ENCODE data around the gene TTLL13. TPM values are rescaled to one million over a fixed set of nuclear protein-coding genes. Genes with fewer than 3 reads are reported as not detected.

Gene TTLL13
- total and polyA plus RNA-seq, 2 donors (not counting 1 experiment from before 2014, with no cell fraction given) = under 0.01 to 0.08 TPM

DNA sequence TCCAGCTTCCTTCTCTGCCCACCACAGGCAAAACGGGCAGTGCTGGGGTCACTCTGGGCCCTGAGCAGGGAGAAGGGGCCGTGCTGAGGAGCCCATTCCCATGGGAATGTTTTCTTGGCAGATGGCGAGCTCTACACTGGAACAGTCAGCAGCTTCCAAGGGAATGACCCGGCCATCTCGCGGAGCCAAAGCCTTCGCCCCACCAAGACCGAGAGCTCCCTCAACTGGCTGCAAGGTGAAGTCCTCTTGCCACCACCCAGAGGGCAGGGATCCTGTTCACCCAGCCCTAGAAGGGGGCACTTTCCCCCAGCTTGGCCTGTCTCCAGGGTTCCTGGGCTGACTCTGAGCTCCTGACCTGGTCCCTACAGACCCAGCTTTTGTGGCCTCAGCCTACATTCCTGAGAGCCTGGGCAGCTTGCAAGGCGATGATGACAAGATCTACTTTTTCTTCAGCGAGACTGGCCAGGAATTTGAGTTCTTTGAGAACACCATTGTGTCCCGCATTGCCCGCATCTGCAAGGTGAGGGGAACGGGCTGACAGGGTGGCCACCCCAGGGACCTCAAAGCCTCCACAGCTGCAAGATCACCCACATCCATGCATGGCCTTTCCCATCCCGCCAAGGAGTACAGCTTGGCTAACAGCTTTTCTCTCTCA is 28.0 kb upstream of the TTLL13 start:
- Histone ChIP-seq H4K20me1 (ENCODE audit: control insufficient read depth, extremely low read depth, insufficient read depth, low read length) (no peaks in the 10 kb centered on the region), H3K36me3 (ENCODE audit: control insufficient read depth, insufficient read depth, low read length) (no peaks in the 10 kb centered on the region), H3K4me3 (replicated peaks in 1 of 4; ENCODE audit: control extremely low read depth in 1 of 4, insufficient read depth in 1 of 4, low read depth in 3 of 4, low read length in 4 of 4) (no peak overlapping the region), H3K27ac (ENCODE audit: insufficient read depth, low read length) (no peak overlapping the region), H3K27me3 (ENCODE audit: control insufficient read depth, insufficient read depth, low read length) (no peaks in the 10 kb centered on the region), H3K79me2 (ENCODE audit: control insufficient read depth, insufficient read depth, low read length) (no peaks in the 10 kb centered on the region), H3K4me2 (ENCODE audit: extremely low read depth, insufficient read depth, low read length) (no peak overlapping the region), H3K4me1 (ENCODE audit: control insufficient read depth, extremely low read depth, insufficient read depth, low read length) (peaks cover 3% of the 10 kb centered on the region), H3K9ac (ENCODE audit: insufficient read depth, low read length) (no peak overlapping the region), H2AFZ (ENCODE audit: low read length) (no peak overlapping the region), H3K9me3 (ENCODE audit: control insufficient read depth, insufficient read depth, low read depth, low read length) (no peaks in the 10 kb centered on the region)
- peak; percentile 77 to 92 for DNase-seq (ENCODE audit: low read depth in 2 of 2)
- TF ChIP-seq CTCF (conservative IDR thresholded peaks at IDR 0.05 in 1 of 2, IDR thresholded peaks at IDR 0.05 in 1 of 2; ENCODE audit: low read depth in 1 of 2, low read length in 2 of 2) = peak; percentile 93 to 95
- TF ChIP-seq EZH2 (IDR thresholded peaks at IDR 0.05; ENCODE audit: low read length, missing control alignments) = no peak

GRCh38 chr15:90222547-90222946 is 26.8 kb upstream of the TTLL13 start:
- peaks cover 3% of the 10 kb centered on the region for H3K4me1 ChIP-seq (ENCODE audit: control insufficient read depth, extremely low read depth, insufficient read depth, low read length)
- no peaks in the 10 kb centered on the region for H3K9me3 ChIP-seq (ENCODE audit: control insufficient read depth, insufficient read depth, low read depth, low read length)
- DNase-seq (ENCODE audit: low read depth in 2 of 2) = no peak
- TF ChIP-seq EZH2 (IDR thresholded peaks at IDR 0.05; ENCODE audit: low read length, missing control alignments) = no peak
- TF ChIP-seq CTCF (conservative IDR thresholded peaks at IDR 0.05 in 1 of 2, IDR thresholded peaks at IDR 0.05 in 1 of 2; ENCODE audit: low read depth in 1 of 2, low read length in 2 of 2) = no peak
- H3K27me3 ChIP-seq (ENCODE audit: control insufficient read depth, insufficient read depth, low read length) = no peaks in the 10 kb centered on the region
- no peak overlapping the region for H3K4me2 ChIP-seq (ENCODE audit: extremely low read depth, insufficient read depth, low read length)
- no peaks in the 10 kb centered on the region for H3K79me2 ChIP-seq (ENCODE audit: control insufficient read depth, insufficient read depth, low read length)
- H3K27ac ChIP-seq (ENCODE audit: insufficient read depth, low read length) = no peak overlapping the region
- H2AFZ ChIP-seq (ENCODE audit: low read length) = no peak overlapping the region
- H4K20me1 ChIP-seq (ENCODE audit: control insufficient read depth, extremely low read depth, insufficient read depth, low read length) = no peaks in the 10 kb centered on the region
- H3K4me3 ChIP-seq (replicated peaks in 1 of 4; ENCODE audit: control extremely low read depth in 1 of 4, insufficient read depth in 1 of 4, low read depth in 3 of 4, low read length in 4 of 4) = no peak overlapping the region
- H3K36me3 ChIP-seq (ENCODE audit: control insufficient read depth, insufficient read depth, low read length) = no peaks in the 10 kb centered on the region
- no peak overlapping the region for H3K9ac ChIP-seq (ENCODE audit: insufficient read depth, low read length)

DNA sequence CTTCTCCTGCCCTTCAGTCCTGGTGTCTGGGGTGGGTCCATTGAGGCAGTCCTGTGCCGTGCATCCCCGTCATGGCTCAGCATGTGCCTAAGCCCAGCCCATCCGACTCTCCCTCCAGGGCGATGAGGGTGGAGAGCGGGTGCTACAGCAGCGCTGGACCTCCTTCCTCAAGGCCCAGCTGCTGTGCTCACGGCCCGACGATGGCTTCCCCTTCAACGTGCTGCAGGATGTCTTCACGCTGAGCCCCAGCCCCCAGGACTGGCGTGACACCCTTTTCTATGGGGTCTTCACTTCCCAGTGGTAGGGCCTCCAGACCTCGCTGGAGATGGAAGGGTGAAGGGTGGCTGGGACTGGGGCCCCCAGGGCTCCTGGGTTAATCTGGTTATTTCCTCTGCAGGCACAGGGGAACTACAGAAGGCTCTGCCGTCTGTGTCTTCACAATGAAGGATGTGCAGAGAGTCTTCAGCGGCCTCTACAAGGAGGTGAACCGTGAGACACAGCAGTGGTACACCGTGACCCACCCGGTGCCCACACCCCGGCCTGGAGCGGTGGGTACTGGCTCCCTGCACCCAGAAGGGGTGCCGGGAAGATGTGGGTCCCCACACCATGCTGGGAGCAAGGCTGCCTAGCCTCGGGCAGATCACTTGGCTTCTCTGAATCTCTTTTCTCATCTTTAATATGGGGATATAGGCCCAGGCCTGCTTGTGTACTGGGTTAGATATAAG is 25.8 kb upstream of the TTLL13 start:
- TF ChIP-seq EZH2 (IDR thresholded peaks at IDR 0.05; ENCODE audit: low read length, missing control alignments) (no peak), CTCF (conservative IDR thresholded peaks at IDR 0.05 in 1 of 2, IDR thresholded peaks at IDR 0.05 in 1 of 2; ENCODE audit: low read depth in 1 of 2, low read length in 2 of 2) (no peak)
- Histone ChIP-seq H4K20me1 (ENCODE audit: control insufficient read depth, extremely low read depth, insufficient read depth, low read length) (no peaks in the 10 kb centered on the region), H3K4me3 (replicated peaks in 1 of 4; ENCODE audit: control extremely low read depth in 1 of 4, insufficient read depth in 1 of 4, low read depth in 3 of 4, low read length in 4 of 4) (no peak overlapping the region), H3K79me2 (ENCODE audit: control insufficient read depth, insufficient read depth, low read length) (no peaks in the 10 kb centered on the region), H2AFZ (ENCODE audit: low read length) (no peak overlapping the region), H3K27me3 (ENCODE audit: control insufficient read depth, insufficient read depth, low read length) (no peaks in the 10 kb centered on the region), H3K36me3 (ENCODE audit: control insufficient read depth, insufficient read depth, low read length) (peaks cover 4% of the 10 kb centered on the region), H3K4me2 (ENCODE audit: extremely low read depth, insufficient read depth, low read length) (no peak overlapping the region), H3K4me1 (ENCODE audit: control insufficient read depth, extremely low read depth, insufficient read depth, low read length) (peaks cover 3% of the 10 kb centered on the region), H3K27ac (ENCODE audit: insufficient read depth, low read length) (no peak overlapping the region), H3K9me3 (ENCODE audit: control insufficient read depth, insufficient read depth, low read depth, low read length) (no peaks in the 10 kb centered on the region), H3K9ac (ENCODE audit: insufficient read depth, low read length) (no peak overlapping the region)
- DNase-seq (ENCODE audit: low read depth in 2 of 2) = no peak
